ENCODE results near the gene CNIH4. TPM values are rescaled to one million over a fixed set of nuclear protein-coding genes. Genes with fewer than 3 reads are reported as not detected.
A peak's percentile ranks its signal among the peaks of the same experiment; 100 is the strongest.

CNIH4 gene
- total RNA-seq, 6 experiments from 2014 or later = 9.9 to 22.1 (median 18.1) TPM

GRCh38 chr1:224407571-224408293, 51.1 kb downstream of the CNIH4 start:
- DNase-seq (no peak), ATAC-seq (peak in 2 of 4 donors; percentile 11 to 57)
- TF ChIP-seq POLR2A (IDR thresholded peaks at IDR 0.05) = no peak
- TF ChIP-seq CTCF (IDR thresholded peaks at IDR 0.05) = no peak
- H3K4me1 ChIP-seq = no peaks in the 10 kb centered on the region
- H3K27me3 ChIP-seq = no peaks in the 10 kb centered on the region
- no peak overlapping the region for H3K27ac ChIP-seq
- intact Hi-C loops (cut with DNase I) = no loop called here
- H3K4me3 ChIP-seq = no peak overlapping the region
- H3K9me3 ChIP-seq = no peaks in the 10 kb centered on the region
- peaks cover 6 to 90% (median 42%) of the 10 kb centered on the region in 4 donors for H3K36me3 ChIP-seq
- WGBS (ENCODE audit: insufficient coverage, low coverage, low lambda C conversion rate, missing lambda C conversion rate) = 77% methylated on average over 7 of the region's 7 CpGs

- ATAC-seq = no peak
- DNase-seq = no peak
- intact Hi-C loops (cut with DNase I) = no loop called here
- no peaks in the 10 kb centered on the region for H3K4me1 ChIP-seq
- no peak overlapping the region for H3K27ac ChIP-seq
- H3K9me3 ChIP-seq = no peaks in the 10 kb centered on the region
- H3K4me3 ChIP-seq = no peak overlapping the region
- peaks cover 6 to 91% (median 43%) of the 10 kb centered on the region in 4 donors for H3K36me3 ChIP-seq
- H3K27me3 ChIP-seq = no peaks in the 10 kb centered on the region
- TF ChIP-seq POLR2A (IDR thresholded peaks at IDR 0.05) = no peak
- TF ChIP-seq CTCF (IDR thresholded peaks at IDR 0.05) = no peak
- 80% methylated on average over 1 of the region's 1 CpG for WGBS (ENCODE audit: insufficient coverage, low coverage, low lambda C conversion rate, missing lambda C conversion rate)
These were observed 51.6 kb downstream of the CNIH4 start for GRCh38 chr1:224408294-224408590.

GRCh38 chr1:224411766-224412165, 55.1 kb downstream of the CNIH4 start:
- Histone ChIP-seq H3K9me3 (no peaks in the 10 kb centered on the region), H3K4me1 (no peaks in the 10 kb centered on the region), H3K27me3 (no peaks in the 10 kb centered on the region), H3K27ac (no peak overlapping the region), H3K4me3 (no peak overlapping the region), H3K36me3 (peaks cover 6 to 88% (median 29%) of the 10 kb centered on the region in 4 donors)
- TF ChIP-seq CTCF (IDR thresholded peaks at IDR 0.05) (no peak), POLR2A (IDR thresholded peaks at IDR 0.05) (no peak)
- no peak for DNase-seq
- ATAC-seq = peak in 1 of 4 donors; percentile 35
- intact Hi-C loops (cut with DNase I) = no loop called here
- WGBS (ENCODE audit: insufficient coverage, low coverage, low lambda C conversion rate, missing lambda C conversion rate) = 75% methylated on average over 1 of the region's 1 CpG

GRCh38 chr1:224420106-224420505, 63.4 kb downstream of the CNIH4 start:
- Histone ChIP-seq H3K27me3 (no peaks in the 10 kb centered on the region), H3K27ac (no peak overlapping the region), H3K4me1 (no peaks in the 10 kb centered on the region), H3K9me3 (no peaks in the 10 kb centered on the region), H3K36me3 (peaks cover 17 to 99% (median 60%) of the 10 kb centered on the region in 4 donors), H3K4me3 (no peak overlapping the region)
- intact Hi-C loops (cut with DNase I) = no loop called here
- DNase-seq (no peak), ATAC-seq (no peak)
- no peak for TF ChIP-seq POLR2A (IDR thresholded peaks at IDR 0.05)
- TF ChIP-seq CTCF (IDR thresholded peaks at IDR 0.05) = no peak

All from right lobe of liver (tissue), 6 donors.